Subcutaneous adipose tissue (tissue), 4 donors: ENCODE measurements around the gene ZFP1. TPM values are rescaled to one million over a fixed set of nuclear protein-coding genes. Genes with fewer than 3 reads are reported as not detected.

Experiments used
- CTCF ChIP-seq: fragments of 450-650 bp; IDR thresholded peaks from one replicate; pipeline ENCODE4 v1.5.1; 2016; ENCODE audit warnings: low read depth, mild to moderate bottlenecking, control low read depth, antibody characterized with exemption, moderate library complexity
- total RNA-seq, 4 donors: library from RNA; depleted of rRNA; stranded (reverse); fragments of >200 nt; gene quantifications; one replicate each; pipeline ENCODE4 v1.1.0, GENCODE V29; 2016

Gene ZFP1
- total RNA-seq, 4 donors from 2014 or later = 7.7 to 12.2 (median 8.3) TPM

GRCh38 chr16:75219088-75219487 lies 70.8 kb downstream of the ZFP1 start:
- no peak for TF ChIP-seq CTCF

- TF ChIP-seq CTCF = no peak
Observed at GRCh38 chr16:75219838-75220237, 71.5 kb downstream of the ZFP1 start.

Other genes starting within 250 kb of the ZFP1 start
- gene WDR59, start 163.4 kb upstream of the ZFP1 start, total RNA-seq = 10 to 100 TPM; 20.5 to 33.2 (median 25.6) TPM
- 10 to 100 TPM in 3 of 4 donors, 1 to 10 TPM in 1; 8.3 to 17.3 (median 13.2) TPM for gene ZNRF1, start 149.5 kb upstream of the ZFP1 start, total RNA-seq
- gene LDHD, start 31.7 kb upstream of the ZFP1 start, total RNA-seq = 100 to 1,000 TPM in 1 of 4 donors, 10 to 100 TPM in 2, 1 to 10 TPM in 1; 6.0 to 120 (median 17.1) TPM
- not detected for gene CTRB2, start 58.6 kb downstream of the ZFP1 start, total RNA-seq
- not detected for gene CTRB1, start 70.5 kb downstream of the ZFP1 start, total RNA-seq
- gene BCAR1, start 103.1 kb downstream of the ZFP1 start, total RNA-seq = 10 to 100 TPM; 14.1 to 34.1 (median 16.1) TPM